IMR-90 (cell line): Measurements from ENCODE around the gene COLQ. TPM values are rescaled to one million over a fixed set of nuclear protein-coding genes. Genes with fewer than 3 reads are reported as not detected.

Experiments used
- ATAC-seq: fragments of 200-7000 bp; cut with Tn5 transposase; 2 replicates; pipeline ENCODE4 v1.9.1; 2020; ENCODE audit warnings: low read depth, mild to moderate bottlenecking, moderate library complexity
- BruUV-seq: library from RNA; stranded (reverse); fragments of 400-500 nt; replicated peaks from 2 replicates; lab custom pipeline; 2021; lab: Mats Ljungman, UMichigan
- CTCF ChIA-PET: fragments of 300-600 bp; formaldehyde crosslinking; extraction: SDS; loops from one replicate; lab custom pipeline; 2021; ENCODE audit warnings: antibody characterized with exemption; lab: Yijun Ruan, JAX
- POLR2A ChIA-PET: fragments of 300-600 bp; sonication (Branson Sonifier 250); formaldehyde crosslinking; loops from one replicate; lab custom pipeline; 2022; ENCODE audit warnings: antibody characterized with exemption; ENCODE audit not compliant: unreplicated experiment; lab: Charles Lee
- DNase-seq: peaks from one replicate; pipeline ENCODE4 v3.0.0; 2013
- H2AFZ ChIP-seq: replicated peaks from 2 replicates; pipeline ENCODE3; 2013; ENCODE audit warnings: low read length, mild to moderate bottlenecking; ENCODE audit not compliant: poor library complexity
- H2AK5ac ChIP-seq: 2 replicates; pipeline ENCODE4 v1.6.1; 2013; ENCODE audit warnings: low read depth, low read length, inconsistent platforms
- H2AK9ac ChIP-seq: replicated peaks from 2 replicates; pipeline ENCODE3; 2013; ENCODE audit warnings: mild to moderate bottlenecking, low read depth, low read length, moderate library complexity; ENCODE audit not compliant: poor library complexity
- H2BK120ac ChIP-seq: 2 replicates; pipeline ENCODE4 v1.6.1; 2013; ENCODE audit warnings: low read depth, low read length, inconsistent platforms
- H2BK15ac ChIP-seq: 3 replicates; pipeline ENCODE4 v1.6.1; 2013; ENCODE audit warnings: low read depth, low read length, inconsistent platforms
- H2BK20ac ChIP-seq: 2 replicates; pipeline ENCODE4 v1.6.1; 2013; ENCODE audit warnings: low read depth, mild to moderate bottlenecking, inconsistent platforms, low read length, moderate library complexity
- H2BK5ac ChIP-seq: 2 replicates; pipeline ENCODE4 v1.6.1; 2013; ENCODE audit warnings: mild to moderate bottlenecking, low read depth, low read length, inconsistent platforms; ENCODE audit not compliant: poor library complexity, severe bottlenecking
- H3K14ac ChIP-seq: replicated peaks from 2 replicates; pipeline ENCODE4 v1.6.1; 2013; ENCODE audit warnings: low read depth, low read length, inconsistent platforms
- H3K18ac ChIP-seq: 2 replicates; pipeline ENCODE4 v1.6.1; 2013; ENCODE audit warnings: low read depth, low read length, control low read depth
- H3K23ac ChIP-seq: 2 replicates; pipeline ENCODE4 v1.6.1; 2013; ENCODE audit warnings: low read depth, low read length, inconsistent platforms
- H3K27ac ChIP-seq: 2 replicates; pipeline ENCODE4 v1.5.1; 2013; ENCODE audit warnings: mild to moderate bottlenecking, control low read depth, low read length; ENCODE audit not compliant: insufficient read depth
- H3K27me3 ChIP-seq: 2 replicates; pipeline ENCODE4 v1.6.1; 2013; ENCODE audit warnings: low read length; ENCODE audit not compliant: control insufficient read depth, insufficient read depth
- H3K36me3 ChIP-seq: 2 replicates; pipeline ENCODE4 v1.6.1; 2013; ENCODE audit warnings: low read length, mixed read lengths; ENCODE audit not compliant: control insufficient read depth, insufficient read depth
- H3K4ac ChIP-seq: 2 replicates; pipeline ENCODE4 v1.6.1; 2013; ENCODE audit warnings: low read depth, low read length, inconsistent platforms
- H3K4me1 ChIP-seq: 2 replicates; pipeline ENCODE4 v1.6.1; 2013; ENCODE audit warnings: low read length, mixed read lengths; ENCODE audit not compliant: control insufficient read depth, insufficient read depth
- H3K4me2 ChIP-seq: 2 replicates; pipeline ENCODE4 v1.6.1; 2013; ENCODE audit warnings: low read depth, mild to moderate bottlenecking, control low read depth, low read length, moderate library complexity
- H3K4me3 ChIP-seq: 2 replicates; pipeline ENCODE4 v1.5.1; 2013; ENCODE audit warnings: low read depth, mild to moderate bottlenecking, control low read depth, low read length, moderate library complexity; ENCODE audit not compliant: insufficient read depth
- H3K56ac ChIP-seq: 2 replicates; pipeline ENCODE4 v1.6.1; 2013; ENCODE audit warnings: low read length, inconsistent platforms; ENCODE audit not compliant: insufficient read depth; ENCODE audit errors: extremely low read depth
- H3K79me1 ChIP-seq, 2 experiments: 2 replicates each; pipeline ENCODE4 v1.6.1; 2013; ENCODE audit warnings: low read length in 2 of 2, inconsistent platforms in 1 of 2, low read depth in 1 of 2
- H3K9ac ChIP-seq: 2 replicates; pipeline ENCODE4 v1.6.1; 2013; ENCODE audit warnings: low read depth, low read length, control low read depth
- H3K9me1 ChIP-seq: 2 replicates; pipeline ENCODE4 v1.6.1; 2013; ENCODE audit warnings: low read length, inconsistent platforms; ENCODE audit not compliant: insufficient read depth
- H3K9me3 ChIP-seq: 2 replicates; pipeline ENCODE4 v1.6.1; 2013; ENCODE audit warnings: low read length; ENCODE audit not compliant: control insufficient read depth, insufficient read depth
- H4K20me1 ChIP-seq: 2 replicates; pipeline ENCODE4 v1.6.1; 2013; ENCODE audit warnings: low read length, inconsistent platforms; ENCODE audit not compliant: insufficient read depth
- H4K5ac ChIP-seq: 2 replicates; pipeline ENCODE4 v1.6.1; 2013; ENCODE audit warnings: mild to moderate bottlenecking, low read depth, low read length, control low read depth
- H4K8ac ChIP-seq, 2 experiments: 2 replicates each; pipeline ENCODE4 v1.6.1; 2013; ENCODE audit warnings: low read depth in 2 of 2, low read length in 2 of 2, control low read depth in 1 of 2, inconsistent platforms in 1 of 2
- H4K91ac ChIP-seq: 2 replicates; pipeline ENCODE4 v1.6.1; 2013; ENCODE audit warnings: low read depth, low read length, inconsistent platforms; ENCODE audit not compliant: insufficient read depth
- CHD1 ChIP-seq: IDR thresholded peaks from 2 replicates; pipeline ENCODE4 v1.6.1; 2012; ENCODE audit warnings: low read depth, low read length, improper control_type of control experiment
- CTCF ChIP-seq: conservative IDR thresholded peaks from 2 replicates; pipeline ENCODE4 v1.5.1; 2012; ENCODE audit warnings: mild to moderate bottlenecking, low read depth, low read length, improper control_type of control experiment
- MAFK ChIP-seq: IDR thresholded peaks from 2 replicates; pipeline ENCODE4 v1.6.1; 2012; ENCODE audit warnings: low read depth, low read length, improper control_type of control experiment
- RCOR1 ChIP-seq: IDR thresholded peaks from 2 replicates; pipeline ENCODE4 v1.6.1; 2012; ENCODE audit warnings: mild to moderate bottlenecking, low read length, improper control_type of control experiment; ENCODE audit not compliant: insufficient replicate concordance
- RFX5 ChIP-seq: IDR thresholded peaks from 2 replicates; pipeline ENCODE4 v1.8.0; 2012; ENCODE audit warnings: low read depth, mild to moderate bottlenecking, low read length, moderate library complexity
- WGBS, 2 experiments: methylation state at CpG; one replicate each; pipeline versions ENCODE4 v1.1.5 to v1.1.7; 2013; ENCODE audit warnings: missing lambda C conversion rate in 2 of 2; ENCODE audit not compliant: insufficient read length in 1 of 2; ENCODE audit errors: extremely low coverage in 2 of 2; 5-methylcytosine and 5-hydroxymethylcytosine counted together
- dilution Hi-C: fragments of 300-500 bp; cut with HindIII; formaldehyde crosslinking; loops from one replicate; pipeline ENCODE4 v1.14.3; 2018; ENCODE audit warnings: low sequenced_read_pairs; ENCODE audit not compliant: unreplicated experiment
- in situ Hi-C: fragments of 300-500 bp; cut with MboI; formaldehyde crosslinking; loops from 3 replicates; pipeline ENCODE4 v1.14.3; 2019; ENCODE audit warnings: low sequenced_read_pairs, inconsistent platforms, mixed read lengths
- intact Hi-C: fragments of 100-400 bp; cut with micrococcal nuclease; formaldehyde crosslinking; loops from 2 replicates; pipeline ENCODE4 v1.10.0; 2022
- polyA plus RNA-seq, 3 experiments: library from polyadenylated mRNA; depleted of rRNA; stranded (reverse); fragments of >200 nt; gene quantifications; 2 replicates each; pipeline ENCODE4 v1.2.3, GENCODE V29; 2012; ENCODE audit warnings: low replicate concordance in 1 of 3
- total RNA-seq: library from RNA; depleted of rRNA; stranded (reverse); fragments of >200 nt; gene quantifications from 2 replicates; pipeline ENCODE4 v1.2.3, GENCODE V29; 2012

COLQ gene
- total and polyA plus RNA-seq, 2 of the 4 experiments (the other 2 are of a cell fraction), result 0.18 to 0.65 TPM

DNA sequence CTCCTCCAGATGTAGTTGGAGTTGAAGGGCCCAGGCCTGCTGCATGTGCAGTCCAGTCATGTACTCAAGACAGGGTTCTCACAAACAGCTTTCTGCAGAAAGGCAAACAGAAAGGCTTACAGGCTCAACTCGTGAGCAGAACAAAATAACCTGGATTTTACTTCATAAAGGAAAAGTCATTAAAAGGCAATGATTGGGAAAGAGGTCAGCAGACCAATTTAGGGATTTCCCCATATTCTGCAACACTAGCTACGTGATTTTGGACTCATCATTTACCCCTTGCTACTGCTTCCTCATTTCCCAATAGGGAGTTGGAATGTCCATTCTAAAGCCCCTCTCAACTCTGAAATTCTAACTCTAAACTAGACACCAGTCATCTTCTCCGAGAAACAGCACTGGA, 112.3 kb downstream of the COLQ start:
- no CpG with 5 or more reads among the region's 3 CpGs for WGBS, 2 experiments
- in situ Hi-C loops, result no loop called here

More for the DNA sequence above, 112.3 kb downstream of the COLQ start:
- H3K27ac ChIP-seq, result no peak overlapping the region
- dilution Hi-C loops, result no loop called here
- H3K4me1 ChIP-seq, result no peaks in the 10 kb centered on the region
- H2BK20ac ChIP-seq, result no peak overlapping the region
- H3K36me3 ChIP-seq, result peaks cover 23% of the 10 kb centered on the region
- no peak overlapping the region for H3K4ac ChIP-seq
- no peak overlapping the region for H2AK9ac ChIP-seq
- DNase-seq, result no peak
- H3K9ac ChIP-seq, result no peak overlapping the region
- H3K23ac ChIP-seq, result no peak overlapping the region
- H4K20me1 ChIP-seq, result no peaks in the 10 kb centered on the region
- H4K91ac ChIP-seq, result no peak overlapping the region
- no TSS peak for BruUV-seq
- H3K14ac ChIP-seq, result no peak overlapping the region
- CTCF ChIA-PET, result no interaction called here
- POLR2A ChIA-PET, result no interaction called here
- H2BK15ac ChIP-seq, result no peak overlapping the region
- no peaks in the 10 kb centered on the region for H3K9me3 ChIP-seq
- H2BK5ac ChIP-seq, result no peak overlapping the region
- H2BK120ac ChIP-seq, result no peak overlapping the region
- H3K27me3 ChIP-seq, result no peaks in the 10 kb centered on the region
- H3K4me3 ChIP-seq, result no peak overlapping the region
- no peaks in the 10 kb centered on the region for H3K9me1 ChIP-seq
- intact Hi-C loops, result loop anchor here (10.0 kb wide), 1 partner anchor 304 kb away; no protein-coding TSS in a partner anchor
- no peak overlapping the region for H2AFZ ChIP-seq
- ATAC-seq, result no peak
- no peak overlapping the region for H2AK5ac ChIP-seq
- TF ChIP-seq CHD1 (no peak), MAFK (no peak), RCOR1 (no peak), RFX5 (no peak), CTCF (no peak)
- H4K5ac ChIP-seq, result no peak overlapping the region
- H3K56ac ChIP-seq, result no peak overlapping the region
- no peaks in the 10 kb centered on the region; a peak in 1 of 4 replicates for H3K79me1 ChIP-seq
- no peak overlapping the region for H4K8ac ChIP-seq
- H3K4me2 ChIP-seq, result no peak overlapping the region
- no peak overlapping the region for H3K18ac ChIP-seq
